Vagina (tissue), 2 donors: ENCODE measurements around the gene KCNA10.

ENCODE experiments used
- CTCF ChIP-seq, 3 experiments: fragments of 450-650 bp in 2 of 3; fragments of 200-600 bp in 1 of 3; sonication (generic) in 1 of 3; IDR thresholded peaks; one replicate each; pipeline ENCODE4 v1.5.1; 2017 to 2019; ENCODE audit warnings: antibody characterized with exemption in 3 of 3, mild to moderate bottlenecking in 2 of 3, moderate library complexity in 2 of 3
- POLR2A ChIP-seq, 2 donors: fragments of 450-650 bp; IDR thresholded peaks; one replicate each; pipeline ENCODE4 v1.6.1; 2017; ENCODE audit warnings: antibody characterized with exemption in 2 of 2, mild to moderate bottlenecking in 2 of 2, moderate library complexity in 2 of 2
- POLR2AphosphoS5 ChIP-seq, 2 donors: sonication (generic); formaldehyde crosslinking; IDR thresholded peaks; one replicate each; pipeline ENCODE4 v1.9.0; 2017; ENCODE audit warnings: antibody characterized with exemption in 2 of 2, mild to moderate bottlenecking in 2 of 2, low read depth in 1 of 2; ENCODE audit not compliant: insufficient read depth in 1 of 2

- TF ChIP-seq POLR2A (IDR thresholded peaks at IDR 0.05) (no peak), CTCF (IDR thresholded peaks at IDR 0.05) (no peak), POLR2AphosphoS5 (IDR thresholded peaks at IDR 0.05; ENCODE audit: insufficient read depth in 1 of 2, low read depth in 1 of 2) (no peak)
These were observed 23.0 kb upstream of the KCNA10 start for GRCh38 chr1:110541906-110542395.
